ENCODE results near the gene EXOG.
A peak's percentile ranks its signal among the peaks of the same experiment; 100 is the strongest.

EXOG gene

GRCh38 chr3:38560996-38561717 is 65.0 kb downstream of the EXOG start:
- Mint-ChIP-seq H3K9me3 (no peaks in the 10 kb centered on the region), H3K27me3 (ENCODE audit: low read depth, poor library complexity) (peaks cover 10% of the 10 kb centered on the region), H3K4me3 (no peak overlapping the region), H3K4me1 (peaks cover 4% of the 10 kb centered on the region), H3K36me3 (ENCODE audit: low read depth) (no peaks in the 10 kb centered on the region), H3K27ac (no peak overlapping the region)
- DNase-seq: no peak
- TF ChIP-seq CTCF (IDR thresholded peaks at IDR 0.05): no peak

- Mint-ChIP-seq H3K4me1 (peaks cover 4% of the 10 kb centered on the region), H3K36me3 (ENCODE audit: low read depth) (no peaks in the 10 kb centered on the region), H3K4me3 (no peak overlapping the region), H3K27me3 (ENCODE audit: low read depth, poor library complexity) (peaks cover 6% of the 10 kb centered on the region), H3K27ac (no peak overlapping the region), H3K9me3 (no peaks in the 10 kb centered on the region)
- no peak for TF ChIP-seq CTCF (IDR thresholded peaks at IDR 0.05)
- no peak for DNase-seq
Observed at GRCh38 chr3:38561746-38562466, 65.8 kb downstream of the EXOG start.

- Mint-ChIP-seq H3K27ac (no peak overlapping the region), H3K9me3 (no peaks in the 10 kb centered on the region), H3K4me3 (no peak overlapping the region), H3K36me3 (ENCODE audit: low read depth) (no peaks in the 10 kb centered on the region), H3K27me3 (ENCODE audit: low read depth, poor library complexity) (peaks cover 6% of the 10 kb centered on the region), H3K4me1 (peaks cover 4% of the 10 kb centered on the region)
- no peak for TF ChIP-seq CTCF (IDR thresholded peaks at IDR 0.05)
- no peak for DNase-seq
Observed at GRCh38 chr3:38562467-38562925, 66.4 kb downstream of the EXOG start.

- no peak for DNase-seq
- Mint-ChIP-seq H3K27me3 (ENCODE audit: low read depth, poor library complexity) (peaks cover 6% of the 10 kb centered on the region), H3K4me3 (no peak overlapping the region), H3K9me3 (no peaks in the 10 kb centered on the region), H3K36me3 (ENCODE audit: low read depth) (no peaks in the 10 kb centered on the region), H3K27ac (peak overlapping the region; percentile 92), H3K4me1 (peaks cover 4% of the 10 kb centered on the region)
- no peak for TF ChIP-seq CTCF (IDR thresholded peaks at IDR 0.05)
Observed at GRCh38 chr3:38563070-38563885, 67.1 kb downstream of the EXOG start.

GRCh38 chr3:38563886-38564270 is 67.7 kb downstream of the EXOG start:
- H3K4me1 Mint-ChIP-seq: peaks cover 4% of the 10 kb centered on the region
- no peak overlapping the region for H3K27ac Mint-ChIP-seq
- H3K27me3 Mint-ChIP-seq (ENCODE audit: low read depth, poor library complexity): peaks cover under 1% of the 10 kb centered on the region
- no peak overlapping the region for H3K4me3 Mint-ChIP-seq
- no peaks in the 10 kb centered on the region for H3K36me3 Mint-ChIP-seq (ENCODE audit: low read depth)
- DNase-seq: no peak
- no peaks in the 10 kb centered on the region for H3K9me3 Mint-ChIP-seq
- TF ChIP-seq CTCF (IDR thresholded peaks at IDR 0.05): no peak
